CD14-positive monocyte (primary cell): ENCODE results near the gene CD300A. TPM values are rescaled to one million over a fixed set of nuclear protein-coding genes. Genes with fewer than 3 reads are reported as not detected.

Experiments used
- DNase-seq, 3 donors: peaks; one replicate each; pipeline ENCODE4 v3.0.0-alpha.2; 2011 to 2022
- H2AFZ ChIP-seq: 2 replicates; pipeline ENCODE4 v1.6.0; 2012; ENCODE audit warnings: mild to moderate bottlenecking, low read depth, low read length, inconsistent platforms; ENCODE audit not compliant: insufficient read depth, poor library complexity, severe bottlenecking
- H3K27ac ChIP-seq, 2 donors: 1 replicate in 1 of 2; 2 replicates in 1 of 2; pipeline ENCODE4 v1.5.1; 2012 to 2013; ENCODE audit warnings: low read length in 2 of 2, control low read depth in 1 of 2, inconsistent platforms in 1 of 2, low read depth in 1 of 2, mild to moderate bottlenecking in 1 of 2
- H3K27me3 ChIP-seq, 2 donors: one replicate each; pipeline versions ENCODE4 v1.6.0 to v1.6.1; 2011 to 2013; ENCODE audit warnings: low read length in 2 of 2; ENCODE audit not compliant: control insufficient read depth in 2 of 2, insufficient read depth in 2 of 2
- H3K36me3 ChIP-seq, 2 donors: replicated peaks in 1 of 2; 1 replicate in 1 of 2; 2 replicates in 1 of 2; pipeline versions ENCODE4 v1.5.1 to v1.6.1; 2012 to 2013; ENCODE audit warnings: low read length in 2 of 2, control low read depth in 1 of 2, inconsistent platforms in 1 of 2, mild to moderate bottlenecking in 1 of 2; ENCODE audit not compliant: insufficient read depth in 2 of 2, control insufficient read depth in 1 of 2
- H3K4me1 ChIP-seq, 2 donors: 1 replicate in 1 of 2; 2 replicates in 1 of 2; pipeline versions ENCODE4 v1.5.1 to v1.6.1; 2012 to 2013; ENCODE audit warnings: low read length in 2 of 2, control low read depth in 1 of 2, inconsistent platforms in 1 of 2, mild to moderate bottlenecking in 1 of 2, moderate library complexity in 1 of 2; ENCODE audit not compliant: insufficient read depth in 2 of 2, control insufficient read depth in 1 of 2
- H3K4me2 ChIP-seq: replicated peaks from 2 replicates; pipeline ENCODE3; 2012; ENCODE audit warnings: low read length, moderate library complexity, mild to moderate bottlenecking; ENCODE audit not compliant: poor library complexity, severe bottlenecking; ENCODE audit errors: extremely low read depth
- H3K4me3 ChIP-seq, 3 experiments: fragments of 200-600 bp in 1 of 3; sonication (generic) in 1 of 3; replicated peaks in 1 of 3; 1 replicate in 2 of 3; 2 replicates in 1 of 3; pipeline ENCODE4 v1.5.1; 2011 to 2013; ENCODE audit warnings: low read length in 3 of 3, mild to moderate bottlenecking in 3 of 3, control low read depth in 2 of 3, low read depth in 2 of 3, inconsistent platforms in 1 of 3, moderate library complexity in 1 of 3
- H3K79me2 ChIP-seq: 2 replicates; pipeline ENCODE4 v1.6.0; 2012; ENCODE audit warnings: mild to moderate bottlenecking, control low read depth, inconsistent platforms, low read length, moderate library complexity; ENCODE audit not compliant: insufficient read depth
- H3K9ac ChIP-seq: 2 replicates; pipeline ENCODE4 v1.6.0; 2017; ENCODE audit warnings: low read length, mild to moderate bottlenecking; ENCODE audit not compliant: insufficient read depth, poor library complexity, severe bottlenecking
- H3K9me3 ChIP-seq, 2 donors: replicated peaks in 1 of 2; 1 replicate in 1 of 2; 2 replicates in 1 of 2; pipeline versions ENCODE4 v1.5.1 to v1.6.1; 2012 to 2013; ENCODE audit warnings: low read length in 2 of 2, control low read depth in 1 of 2; ENCODE audit not compliant: control insufficient read depth in 1 of 2, insufficient read depth in 1 of 2
- H4K20me1 ChIP-seq: 2 replicates; pipeline ENCODE4 v1.6.0; 2012; ENCODE audit warnings: mild to moderate bottlenecking, low read length, control low read depth, moderate library complexity; ENCODE audit not compliant: insufficient read depth
- H3K27ac Mint-ChIP-seq, 7 donors: one replicate each; pipeline ENCODE4 v1.8.0; 2020; ENCODE audit warnings: mild to moderate bottlenecking in 7 of 7, mixed read lengths in 7 of 7, moderate library complexity in 6 of 7, inconsistent platforms in 2 of 7
- H3K27me3 Mint-ChIP-seq, 3 donors: one replicate each; pipeline ENCODE4 v1.8.0; 2021 to 2022; ENCODE audit warnings: low read depth in 3 of 3, mild to moderate bottlenecking in 3 of 3, mixed read lengths in 3 of 3, moderate library complexity in 3 of 3, inconsistent platforms in 1 of 3
- H3K36me3 Mint-ChIP-seq, 2 donors: one replicate each; pipeline ENCODE4 v1.8.0; 2020; ENCODE audit warnings: mixed read lengths in 2 of 2, inconsistent platforms in 1 of 2, mild to moderate bottlenecking in 1 of 2
- H3K4me1 Mint-ChIP-seq: one replicate; pipeline ENCODE4 v1.8.0; 2020; ENCODE audit warnings: mild to moderate bottlenecking, mixed read lengths
- H3K4me3 Mint-ChIP-seq, 2 donors: one replicate each; pipeline ENCODE4 v1.8.0; 2020; ENCODE audit warnings: mild to moderate bottlenecking in 2 of 2, mixed read lengths in 2 of 2, moderate library complexity in 1 of 2
- H3K9me3 Mint-ChIP-seq, 7 donors: one replicate each; pipeline ENCODE4 v1.8.0; 2020 to 2022; ENCODE audit warnings: mixed read lengths in 7 of 7, mild to moderate bottlenecking in 6 of 7, moderate library complexity in 6 of 7, inconsistent platforms in 2 of 7
- CTCF ChIP-seq: fragments of 200-600 bp; IDR thresholded peaks from one replicate; pipeline ENCODE4 v1.8.0; 2022; ENCODE audit warnings: antibody characterized with exemption, mild to moderate bottlenecking
- WGBS: methylation state at CpG from one replicate; pipeline ENCODE4 v1.1.5; 2013; ENCODE audit warnings: missing lambda C conversion rate; ENCODE audit not compliant: insufficient coverage; 5-methylcytosine and 5-hydroxymethylcytosine counted together
- intact Hi-C, 2 donors: fragments of 100-400 bp; cut with micrococcal nuclease; formaldehyde crosslinking; loops; one replicate each; pipeline versions ENCODE4 v1.15.0 to v1.15.1; 2023
- polyA plus RNA-seq, 3 donors: library from polyadenylated mRNA; depleted of rRNA in 1 of 3; unstranded in 2 of 3; stranded (reverse) in 1 of 3; fragments of 300-500 nt in 2 of 3; fragments of >200 nt in 1 of 3; fragmentation: Illumina TruSeq in 2 of 3; gene quantifications; 1 replicate in 2 of 3; 2 replicates in 1 of 3; pipeline ENCODE4 v1.2.3, GENCODE V29; 2012 to 2021

The CD300A gene
- polyA plus RNA-seq, 3 donors = 173 to 222 (median 212) TPM

DNA sequence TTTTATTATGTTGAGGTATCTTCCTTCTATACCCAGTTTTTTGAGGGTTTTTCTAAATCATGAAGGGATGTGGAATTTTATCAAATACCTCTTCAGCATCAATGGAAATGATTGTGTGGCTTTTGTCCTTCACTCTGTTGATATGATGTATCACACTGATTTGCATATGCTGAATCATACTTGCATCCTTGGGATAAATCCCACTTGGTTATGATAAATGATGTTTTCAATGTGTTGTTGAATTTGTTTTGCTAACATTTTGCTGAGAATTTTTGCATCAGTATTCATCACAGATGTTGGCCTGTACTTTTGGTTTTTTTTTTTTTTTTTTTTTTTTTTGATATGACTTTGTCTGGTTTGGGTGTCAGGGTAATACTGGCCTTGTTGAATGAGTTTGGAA is 41.7 kb downstream of the CD300A start:
- H3K4me1 ChIP-seq = peaks cover 27 to 29% of the 10 kb centered on the region in 2 donors
- peaks cover 0 to 3% (median 0%) of the 10 kb centered on the region in 7 donors for H3K9me3 Mint-ChIP-seq
- TF ChIP-seq CTCF = no peak
- no peaks in the 10 kb centered on the region for H3K9me3 ChIP-seq
- peaks cover 0 to 3% (median 0%) of the 10 kb centered on the region in 3 donors for H3K27me3 Mint-ChIP-seq
- no peaks in the 10 kb centered on the region for H3K27me3 ChIP-seq
- H3K4me2 ChIP-seq = no peak overlapping the region
- intact Hi-C loops = no loop called here
- no peak overlapping the region for H3K9ac ChIP-seq
- H3K36me3 ChIP-seq = no peaks in the 10 kb centered on the region
- peaks cover 11 to 14% of the 10 kb centered on the region in 2 donors for H3K36me3 Mint-ChIP-seq
- no peaks in the 10 kb centered on the region for H4K20me1 ChIP-seq
- no peak overlapping the region for H3K4me3 ChIP-seq
- H3K4me3 Mint-ChIP-seq = no peak overlapping the region
- peaks cover 19% of the 10 kb centered on the region for H3K4me1 Mint-ChIP-seq
- DNase-seq = no peak
- H3K27ac Mint-ChIP-seq = no peak overlapping the region
- H3K79me2 ChIP-seq = no peaks in the 10 kb centered on the region
- H2AFZ ChIP-seq = no peak overlapping the region
- no peak overlapping the region for H3K27ac ChIP-seq

DNA sequence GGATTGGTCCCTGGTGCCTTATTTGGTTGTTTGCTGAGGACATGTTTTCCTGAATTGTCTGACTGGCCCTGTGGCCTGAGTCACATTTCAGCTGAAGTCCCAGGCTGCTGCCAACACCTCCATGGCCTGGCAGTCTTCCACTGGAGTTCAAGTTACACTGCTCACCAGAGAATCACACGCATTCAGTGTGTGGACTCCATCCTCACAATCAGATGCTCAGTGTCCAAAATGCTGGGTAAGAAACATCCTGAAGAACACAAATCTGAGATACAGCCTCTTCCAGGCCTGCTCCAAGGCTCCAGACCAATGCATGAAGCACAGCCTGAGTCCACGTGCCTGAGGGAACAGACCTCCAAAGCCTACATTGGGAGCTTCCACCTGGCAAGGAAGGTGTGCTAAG is 45.6 kb downstream of the CD300A start:
- intact Hi-C loops = loop anchor here in 1 of 2 donors (2.0 kb wide), 2 partner anchors 21 to 129 kb away; no protein-coding TSS in a partner anchor
- H3K27me3 Mint-ChIP-seq = peaks cover 0 to 20% (median 9%) of the 10 kb centered on the region in 3 donors
- peak overlapping the region; percentile 27 for H3K9ac ChIP-seq
- H3K27ac Mint-ChIP-seq = peak overlapping the region; percentile 97 to 100 (median 99)
- DNase-seq = peak in 2 of 3 donors; percentile 47 to 73
- no peak for TF ChIP-seq CTCF
- no peaks in the 10 kb centered on the region for H3K27me3 ChIP-seq
- peaks cover 0 to 5% of the 10 kb centered on the region in 2 donors for H3K9me3 ChIP-seq
- H3K36me3 Mint-ChIP-seq = peaks cover 36 to 39% of the 10 kb centered on the region in 2 donors
- no peak overlapping the region for H2AFZ ChIP-seq
- 86% methylated on average over 2 of the region's 2 CpGs for WGBS
- peaks cover 14 to 21% (median 16%) of the 10 kb centered on the region in 7 donors for H3K9me3 Mint-ChIP-seq
- H4K20me1 ChIP-seq = no peaks in the 10 kb centered on the region
- no peaks in the 10 kb centered on the region for H3K79me2 ChIP-seq
- H3K4me1 Mint-ChIP-seq = peaks cover 40% of the 10 kb centered on the region
- peak overlapping the region in 1 of 3 experiments; percentile 2 for H3K4me3 ChIP-seq
- H3K4me2 ChIP-seq = peak overlapping the region; percentile 27
- H3K27ac ChIP-seq = peak overlapping the region; percentile 89 to 97
- peaks cover 21 to 29% of the 10 kb centered on the region in 2 donors for H3K4me1 ChIP-seq
- no peaks in the 10 kb centered on the region for H3K36me3 ChIP-seq
- peak overlapping the region in 1 of 2 donors; percentile 79 for H3K4me3 Mint-ChIP-seq
